Uterus (tissue), 4 donors: ENCODE data around the gene ATL2. TPM values are rescaled to one million over a fixed set of nuclear protein-coding genes. Genes with fewer than 3 reads are reported as not detected.
"Not testable (repeated sequence)": the region's sequence is repeated elsewhere in the genome, so short reads cannot be mapped to it uniquely, and the experiment has no call there.

Experiments
- DNase-seq, 2 donors: peaks; one replicate each; pipeline ENCODE4 v3.0.0-alpha.2; 2019 to 2020
- H3K27ac ChIP-seq, 2 donors: fragments of 200-600 bp; sonication (generic); 1 replicate in 1 of 2; 2 replicates in 1 of 2; pipeline ENCODE4 v1.5.1; 2016 to 2018
- H3K27me3 ChIP-seq, 2 donors: fragments of 200-600 bp; sonication (generic); one replicate each; pipeline ENCODE4 v1.5.1; 2018 to 2019; ENCODE audit warnings: control low read depth in 1 of 2
- H3K36me3 ChIP-seq, 2 donors: fragments of 200-600 bp; sonication (generic); one replicate each; pipeline ENCODE4 v1.5.1; 2019; ENCODE audit warnings: control low read depth in 1 of 2
- H3K4me1 ChIP-seq, 2 donors: fragments of 200-600 bp; sonication (generic); one replicate each; pipeline ENCODE4 v1.5.1; 2018 to 2019; ENCODE audit warnings: control low read depth in 1 of 2
- H3K4me3 ChIP-seq, 2 donors: fragments of 200-600 bp; sonication (generic); 1 replicate in 1 of 2; 2 replicates in 1 of 2; pipeline ENCODE4 v1.5.1; 2018 to 2019; ENCODE audit warnings: mild to moderate bottlenecking in 1 of 2
- H3K9me3 ChIP-seq, 2 donors: fragments of 200-600 bp; sonication (generic); one replicate each; pipeline ENCODE4 v1.5.1; 2019; ENCODE audit warnings: control low read depth in 1 of 2
- CTCF ChIP-seq, 4 experiments: fragments of 200-600 bp in 2 of 4; fragments of 450-650 bp in 2 of 4; sonication (generic) in 2 of 4; IDR thresholded peaks; one replicate each; pipeline ENCODE4 v1.5.1; 2016 to 2019; ENCODE audit warnings: antibody characterized with exemption in 4 of 4, mild to moderate bottlenecking in 2 of 4, moderate library complexity in 1 of 4
- POLR2A ChIP-seq, 2 donors: fragments of 450-650 bp; IDR thresholded peaks; one replicate each; pipeline ENCODE4 v1.6.1; 2016; ENCODE audit warnings: antibody characterized with exemption in 2 of 2, mild to moderate bottlenecking in 1 of 2, moderate library complexity in 1 of 2
- intact Hi-C: fragments of 100-400 bp; cut with DNase I; formaldehyde crosslinking; loops from one replicate; pipeline ENCODE4 v1.15.1; 2023; ENCODE audit warnings: low total_unique reads
- total RNA-seq, 4 donors: library from RNA; depleted of rRNA in 3 of 4; stranded (reverse); fragments of >200 nt in 3 of 4; gene quantifications; one replicate each; pipeline versions ENCODE4 v1.1.0 to v1.2.4, GENCODE V29; 2014 to 2023
- donor health status: DM: yes; HTN: yes; CAD: no.

Gene ATL2
- total RNA-seq, 4 donors from 2014 or later = 90.9 to 404 (median 140) TPM

GRCh38 chr2:38290332-38290731 is 86.7 kb downstream of the ATL2 start:
- Histone ChIP-seq H3K4me3 (no peak overlapping the region), H3K27ac (no peak overlapping the region), H3K4me1 (no peaks in the 10 kb centered on the region), H3K9me3 (no peaks in the 10 kb centered on the region), H3K36me3 (no peaks in the 10 kb centered on the region), H3K27me3 (no peaks in the 10 kb centered on the region)
- no peak for TF ChIP-seq CTCF (IDR thresholded peaks at IDR 0.05)
- no peak for TF ChIP-seq POLR2A (IDR thresholded peaks at IDR 0.05)
- intact Hi-C loops = no loop called here
- DNase-seq = no peak

DNA sequence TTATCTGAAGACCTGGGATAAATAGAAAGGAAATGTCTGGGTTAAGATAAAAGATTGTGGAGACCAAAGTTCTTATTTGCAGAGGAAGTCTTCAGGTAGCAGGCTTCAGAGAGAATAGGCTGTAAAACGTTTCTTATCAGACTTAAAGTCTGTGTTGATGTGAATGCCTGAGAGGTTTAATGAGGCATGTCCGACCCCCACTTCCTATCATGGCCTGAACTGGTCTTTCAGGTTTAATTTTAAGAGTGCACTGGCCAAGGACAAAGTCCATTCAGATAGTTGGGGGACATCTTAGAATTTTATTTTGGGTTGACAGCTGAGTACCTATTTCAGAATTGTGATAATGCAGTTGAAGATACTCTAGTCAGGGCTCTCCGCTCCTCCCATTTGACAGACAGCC is 92.1 kb downstream of the ATL2 start:
- no peak overlapping the region for H3K27ac ChIP-seq
- TF ChIP-seq CTCF (IDR thresholded peaks at IDR 0.05) = no peak
- no peak for TF ChIP-seq POLR2A (IDR thresholded peaks at IDR 0.05)
- H3K27me3 ChIP-seq = no peaks in the 10 kb centered on the region
- H3K4me3 ChIP-seq = no peak overlapping the region
- no peaks in the 10 kb centered on the region for H3K4me1 ChIP-seq
- no peaks in the 10 kb centered on the region for H3K9me3 ChIP-seq
- intact Hi-C loops = no loop called here
- DNase-seq = no peak
- no peaks in the 10 kb centered on the region for H3K36me3 ChIP-seq

GRCh38 chr2:38281095-38281742 is 95.9 kb downstream of the ATL2 start:
- no peaks in the 10 kb centered on the region for H3K36me3 ChIP-seq
- TF ChIP-seq POLR2A (IDR thresholded peaks at IDR 0.05) (no peak), CTCF (IDR thresholded peaks at IDR 0.05) (no peak)
- intact Hi-C loops = no loop called here
- no peaks in the 10 kb centered on the region for H3K27me3 ChIP-seq
- H3K9me3 ChIP-seq = no peaks in the 10 kb centered on the region
- H3K4me3 ChIP-seq = no peak overlapping the region
- no peak overlapping the region for H3K27ac ChIP-seq
- H3K4me1 ChIP-seq = no peaks in the 10 kb centered on the region
- DNase-seq = no peak

DNA sequence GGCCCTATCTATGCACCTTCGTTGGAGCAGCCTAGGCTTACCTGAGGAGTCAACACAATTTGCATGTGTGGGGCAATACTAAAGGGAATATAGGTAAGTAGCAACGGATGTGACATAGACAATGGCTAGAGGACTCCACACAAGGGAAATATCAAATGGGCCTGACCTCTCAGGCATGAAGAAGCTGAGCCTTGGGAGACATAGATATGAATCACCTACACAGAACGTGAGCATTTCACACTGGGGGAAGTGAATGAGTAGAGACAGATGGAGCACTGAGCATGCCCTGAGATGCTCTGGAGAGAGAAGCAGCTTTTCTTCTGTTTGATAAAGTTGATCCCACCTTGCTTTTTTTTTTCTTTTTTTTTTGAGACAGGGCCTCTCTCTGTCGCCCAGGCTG is 97.9 kb downstream of the ATL2 start:
- Histone ChIP-seq H3K27ac (no peak overlapping the region), H3K4me1 (no peaks in the 10 kb centered on the region), H3K4me3 (no peak overlapping the region), H3K9me3 (no peaks in the 10 kb centered on the region), H3K27me3 (no peaks in the 10 kb centered on the region), H3K36me3 (no peaks in the 10 kb centered on the region)
- no peak for TF ChIP-seq POLR2A (IDR thresholded peaks at IDR 0.05)
- TF ChIP-seq CTCF (IDR thresholded peaks at IDR 0.05) = no peak
- DNase-seq = no peak
- intact Hi-C loops = loop anchor here (5.0 kb wide), 1 partner anchor 297 kb away; no protein-coding TSS in a partner anchor

DNA sequence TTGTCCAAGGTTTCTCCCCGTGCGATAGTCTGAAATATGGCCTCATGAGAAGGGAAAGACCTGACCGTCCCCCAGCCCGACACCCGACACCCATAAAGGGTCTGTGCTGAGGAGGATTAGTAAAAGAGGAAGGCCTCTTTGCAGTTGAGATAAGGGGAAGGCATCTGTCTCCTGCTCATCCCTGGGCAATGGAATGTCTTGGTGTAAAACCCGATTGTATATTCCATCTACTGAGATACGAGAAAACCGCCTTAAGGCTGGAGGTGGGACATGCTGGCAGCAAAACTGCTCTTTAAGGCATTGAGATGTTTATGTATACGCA is 99.0 kb downstream of the ATL2 start:
- not testable (repeated sequence) for H3K4me1 ChIP-seq, H3K36me3 ChIP-seq, H3K27me3 ChIP-seq, H3K27ac ChIP-seq, H3K4me3 ChIP-seq, H3K9me3 ChIP-seq, DNase-seq
- intact Hi-C loops = loop anchor here (5.0 kb wide), 1 partner anchor 296 kb away; no protein-coding TSS in a partner anchor
